ENCODE measurements around the gene PEX14.

DNA sequence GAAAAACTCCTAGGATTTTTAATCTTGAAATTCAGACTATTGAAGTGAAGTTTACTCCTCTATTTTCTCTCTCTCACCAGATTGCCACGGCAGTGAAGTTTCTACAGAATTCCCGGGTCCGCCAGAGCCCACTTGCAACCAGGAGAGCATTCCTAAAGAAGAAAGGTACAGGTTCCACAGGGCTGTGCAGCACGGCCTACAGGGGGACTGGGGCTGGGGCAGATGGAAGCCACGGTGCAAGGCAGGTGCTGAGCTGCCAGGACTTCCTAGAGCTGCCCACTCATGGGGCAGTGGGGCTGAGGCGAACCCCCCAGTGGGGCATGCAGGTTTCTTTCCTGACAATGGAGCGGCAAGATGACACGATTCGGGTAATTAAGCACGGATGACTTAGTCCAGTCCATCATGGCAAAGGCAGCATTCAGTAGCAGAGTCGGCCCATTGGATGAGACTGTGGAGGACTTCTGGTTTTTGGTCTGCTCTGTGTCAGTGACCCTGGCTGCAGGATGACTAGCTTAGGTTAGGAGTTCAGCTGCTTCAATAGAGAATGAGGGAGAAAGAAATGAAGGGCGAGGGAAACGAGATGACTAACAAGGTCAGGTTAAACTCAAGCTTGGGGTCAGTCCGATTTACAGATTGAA is 61.5 kb downstream of the PEX14 start:
- TF ChIP-seq ISL1 (CRISPR knock-in tag; IDR thresholded peaks at IDR 0.05) (no peak), ZC3H10 (CRISPR knock-in tag; IDR thresholded peaks at IDR 0.05) (no peak), ZNF8 (CRISPR knock-in tag; IDR thresholded peaks at IDR 0.05) (no peak), ZFP30 (CRISPR knock-in tag; IDR thresholded peaks at IDR 0.05) (no peak), ZNF70 (CRISPR knock-in tag; IDR thresholded peaks at IDR 0.05) (no peak), RARB (CRISPR knock-in tag; IDR thresholded peaks at IDR 0.05) (no peak), PPARA (CRISPR knock-in tag; IDR thresholded peaks at IDR 0.05; ENCODE audit: borderline replicate concordance) (no peak), OSR1 (CRISPR knock-in tag; IDR thresholded peaks at IDR 0.05) (no peak)
- TF ChIP-seq, protein P1, sequence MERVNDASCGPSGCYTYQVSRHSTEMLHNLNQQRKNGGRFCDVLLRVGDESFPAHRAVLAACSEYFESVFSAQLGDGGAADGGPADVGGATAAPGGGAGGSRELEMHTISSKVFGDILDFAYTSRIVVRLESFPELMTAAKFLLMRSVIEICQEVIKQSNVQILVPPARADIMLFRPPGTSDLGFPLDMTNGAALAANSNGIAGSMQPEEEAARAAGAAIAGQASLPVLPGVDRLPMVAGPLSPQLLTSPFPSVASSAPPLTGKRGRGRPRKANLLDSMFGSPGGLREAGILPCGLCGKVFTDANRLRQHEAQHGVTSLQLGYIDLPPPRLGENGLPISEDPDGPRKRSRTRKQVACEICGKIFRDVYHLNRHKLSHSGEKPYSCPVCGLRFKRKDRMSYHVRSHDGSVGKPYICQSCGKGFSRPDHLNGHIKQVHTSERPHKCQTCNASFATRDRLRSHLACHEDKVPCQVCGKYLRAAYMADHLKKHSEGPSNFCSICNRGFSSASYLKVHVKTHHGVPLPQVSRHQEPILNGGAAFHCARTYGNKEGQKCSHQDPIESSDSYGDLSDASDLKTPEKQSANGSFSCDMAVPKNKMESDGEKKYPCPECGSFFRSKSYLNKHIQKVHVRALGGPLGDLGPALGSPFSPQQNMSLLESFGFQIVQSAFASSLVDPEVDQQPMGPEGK (CRISPR knock-in tag; IDR thresholded peaks at IDR 0.05; ENCODE audit: borderline replicate concordance): no peak

Measured in SK-N-SH treated with all-trans-retinoic acid at 6 μM for 48 hours (cell line).